DND-41 (cell line): ENCODE results near the gene BPIFB6.

Experiments
- ATAC-seq: fragments of 200-7000 bp; cut with Tn5 transposase; 3 replicates; pipeline ENCODE4 v1.9.1; 2021; ENCODE audit warnings: low read depth; ENCODE audit not compliant: insufficient read depth
- DNase-seq: peaks from one replicate; pipeline ENCODE4 v3.0.0-alpha.2; 2020
- H2AFZ ChIP-seq: 2 replicates; pipeline ENCODE4 v1.6.0; 2012; ENCODE audit warnings: low read depth, low read length
- H3K27ac ChIP-seq: 2 replicates; pipeline ENCODE4 v1.5.1; 2012; ENCODE audit warnings: low read length, inconsistent platforms
- H3K27me3 ChIP-seq: fragments of 200-600 bp; sonication (generic); 2 replicates; pipeline ENCODE4 v1.6.0; 2012; ENCODE audit warnings: low read length, mild to moderate bottlenecking, inconsistent platforms; ENCODE audit not compliant: insufficient read depth, poor library complexity
- H3K36me3 ChIP-seq: 2 replicates; pipeline ENCODE4 v1.5.1; 2012; ENCODE audit warnings: low read length, inconsistent platforms; ENCODE audit not compliant: insufficient read depth
- H3K4me1 ChIP-seq: 2 replicates; pipeline ENCODE4 v1.5.1; 2012; ENCODE audit warnings: mild to moderate bottlenecking, low read length; ENCODE audit not compliant: insufficient read depth
- H3K4me2 ChIP-seq: 2 replicates; pipeline ENCODE4 v1.6.0; 2012; ENCODE audit warnings: mild to moderate bottlenecking, moderate library complexity, low read length, inconsistent platforms; ENCODE audit not compliant: insufficient read depth
- H3K4me3 ChIP-seq, 2 experiments: fragments of 200-600 bp in 1 of 2; shearing (Covaris generic) in 1 of 2; 2 replicates each; pipeline ENCODE4 v1.5.1; 2012 to 2016; ENCODE audit warnings: inconsistent platforms in 2 of 2, low read length in 2 of 2, mild to moderate bottlenecking in 2 of 2, low read depth in 1 of 2, moderate library complexity in 1 of 2
- H3K79me2 ChIP-seq: 2 replicates; pipeline ENCODE4 v1.6.0; 2012; ENCODE audit warnings: low read length, inconsistent platforms; ENCODE audit not compliant: insufficient read depth
- H3K9ac ChIP-seq: 2 replicates; pipeline ENCODE4 v1.6.0; 2012; ENCODE audit warnings: low read depth, mild to moderate bottlenecking, inconsistent platforms, low read length, moderate library complexity
- H3K9me3 ChIP-seq: 2 replicates; pipeline ENCODE4 v1.5.1; 2012; ENCODE audit warnings: low read length, moderate library complexity, mild to moderate bottlenecking, inconsistent platforms; ENCODE audit not compliant: insufficient read depth, severe bottlenecking
- H4K20me1 ChIP-seq: 2 replicates; pipeline ENCODE4 v1.6.0; 2012; ENCODE audit warnings: low read length; ENCODE audit not compliant: insufficient read depth
- CTCF ChIP-seq: IDR thresholded peaks from 2 replicates; pipeline ENCODE4 v1.5.1; 2012; ENCODE audit warnings: borderline replicate concordance, low read length, moderate library complexity, mild to moderate bottlenecking; ENCODE audit not compliant: poor library complexity, severe bottlenecking; ENCODE audit errors: extremely low read depth
- EZH2 ChIP-seq: IDR thresholded peaks from 3 replicates; pipeline ENCODE4 v1.6.1; 2012; ENCODE audit warnings: borderline replicate concordance, low read depth, mild to moderate bottlenecking, moderate library complexity, low read length, inconsistent platforms; ENCODE audit not compliant: severe bottlenecking

Gene BPIFB6

GRCh38 chr20:33082546-33082945, 51.1 kb downstream of the BPIFB6 start:
- ATAC-seq (no peak), DNase-seq (no peak)
- H3K79me2 ChIP-seq, result no peaks in the 10 kb centered on the region
- H3K4me1 ChIP-seq, result no peaks in the 10 kb centered on the region
- H3K36me3 ChIP-seq, result no peaks in the 10 kb centered on the region
- no peaks in the 10 kb centered on the region for H3K9me3 ChIP-seq
- H3K27me3 ChIP-seq, result peaks cover 3% of the 10 kb centered on the region
- H4K20me1 ChIP-seq, result no peaks in the 10 kb centered on the region
- H3K4me2 ChIP-seq, result no peak overlapping the region
- no peak overlapping the region for H3K9ac ChIP-seq
- no peak overlapping the region for H3K27ac ChIP-seq
- H3K4me3 ChIP-seq, result no peak overlapping the region
- H2AFZ ChIP-seq, result no peak overlapping the region
- TF ChIP-seq EZH2, result no peak
- no peak for TF ChIP-seq CTCF

GRCh38 chr20:33083544-33084340, 52.3 kb downstream of the BPIFB6 start:
- Histone ChIP-seq H3K9ac (no peak overlapping the region), H3K79me2 (no peaks in the 10 kb centered on the region), H3K4me2 (no peak overlapping the region), H4K20me1 (no peaks in the 10 kb centered on the region), H2AFZ (no peak overlapping the region), H3K9me3 (no peaks in the 10 kb centered on the region), H3K36me3 (no peaks in the 10 kb centered on the region), H3K27me3 (peaks cover 3% of the 10 kb centered on the region), H3K4me1 (no peaks in the 10 kb centered on the region), H3K4me3 (no peak overlapping the region), H3K27ac (no peak overlapping the region)
- TF ChIP-seq EZH2, result no peak
- TF ChIP-seq CTCF, result no peak
- DNase-seq, result no peak
- ATAC-seq, result no peak

GRCh38 chr20:33084722-33085121, 53.3 kb downstream of the BPIFB6 start:
- Histone ChIP-seq H3K27ac (no peak overlapping the region), H4K20me1 (no peaks in the 10 kb centered on the region), H3K27me3 (peaks cover 3% of the 10 kb centered on the region), H2AFZ (no peak overlapping the region), H3K79me2 (no peaks in the 10 kb centered on the region), H3K9me3 (no peaks in the 10 kb centered on the region), H3K4me1 (no peaks in the 10 kb centered on the region), H3K9ac (no peak overlapping the region), H3K36me3 (no peaks in the 10 kb centered on the region), H3K4me2 (no peak overlapping the region), H3K4me3 (no peak overlapping the region)
- ATAC-seq (no peak), DNase-seq (no peak)
- no peak for TF ChIP-seq EZH2
- no peak for TF ChIP-seq CTCF
